Ascending aorta (tissue), 2 donors: ENCODE data around the gene RPS26. TPM values are rescaled to one million over a fixed set of nuclear protein-coding genes. Genes with fewer than 3 reads are reported as not detected.

Source experiments
- DNase-seq, 2 donors: peaks; one replicate each; pipeline ENCODE4 v3.0.0-alpha.2; 2019; ENCODE audit warnings: low spot score in 2 of 2
- H3K27ac ChIP-seq, 2 donors: fragments of 200-600 bp; sonication (generic); one replicate each; pipeline ENCODE4 v1.5.1; 2016 to 2017; ENCODE audit warnings: mild to moderate bottlenecking in 1 of 2
- H3K27me3 ChIP-seq: fragments of 200-600 bp; sonication (generic); one replicate; pipeline ENCODE4 v1.5.1; 2017
- H3K36me3 ChIP-seq, 2 donors: fragments of 200-600 bp; sonication (generic); one replicate each; pipeline ENCODE4 v1.5.1; 2016
- H3K4me1 ChIP-seq, 2 donors: fragments of 200-600 bp; sonication (generic); one replicate each; pipeline ENCODE4 v1.5.1; 2016 to 2017; ENCODE audit warnings: mild to moderate bottlenecking in 1 of 2
- H3K4me3 ChIP-seq, 2 donors: fragments of 200-600 bp; sonication (generic); one replicate each; pipeline ENCODE4 v1.5.1; 2016 to 2017; ENCODE audit warnings: mild to moderate bottlenecking in 1 of 2
- H3K9me3 ChIP-seq, 2 donors: fragments of 200-600 bp; sonication (generic); one replicate each; pipeline ENCODE4 v1.5.1; 2016
- intact Hi-C: fragments of 100-400 bp; cut with DNase I; formaldehyde crosslinking; loops from one replicate; pipeline ENCODE4 v1.15.1; 2023
- total RNA-seq: library from RNA; depleted of rRNA; stranded (reverse); fragments of >200 nt; gene quantifications from one replicate; pipeline ENCODE4 v1.1.0, GENCODE V29; 2016
- TF ChIP-seq, protein P1 (sequence below), 3 experiments: fragments of 200-600 bp in 2 of 3; fragments of 450-650 bp in 1 of 3; sonication (generic) in 2 of 3; IDR thresholded peaks; one replicate each; pipeline ENCODE4 v1.5.1; 2016 to 2019; ENCODE audit warnings: antibody characterized with exemption in 3 of 3, mild to moderate bottlenecking in 1 of 3, moderate library complexity in 1 of 3

Gene RPS26
- total RNA-seq, 1 donor from 2014 or later: 877 TPM

GRCh38 chr12:56017181-56017580, 24.5 kb upstream of the RPS26 start:
- Histone ChIP-seq H3K9me3 (no peaks in the 10 kb centered on the region), H3K27me3 (no peaks in the 10 kb centered on the region), H3K4me1 (peaks cover 12 to 14% of the 10 kb centered on the region in 2 donors), H3K27ac (no peak overlapping the region), H3K4me3 (no peak overlapping the region), H3K36me3 (peaks cover 0 to 17% of the 10 kb centered on the region in 2 donors)
- DNase-seq: no peak
- TF ChIP-seq, protein P1, sequence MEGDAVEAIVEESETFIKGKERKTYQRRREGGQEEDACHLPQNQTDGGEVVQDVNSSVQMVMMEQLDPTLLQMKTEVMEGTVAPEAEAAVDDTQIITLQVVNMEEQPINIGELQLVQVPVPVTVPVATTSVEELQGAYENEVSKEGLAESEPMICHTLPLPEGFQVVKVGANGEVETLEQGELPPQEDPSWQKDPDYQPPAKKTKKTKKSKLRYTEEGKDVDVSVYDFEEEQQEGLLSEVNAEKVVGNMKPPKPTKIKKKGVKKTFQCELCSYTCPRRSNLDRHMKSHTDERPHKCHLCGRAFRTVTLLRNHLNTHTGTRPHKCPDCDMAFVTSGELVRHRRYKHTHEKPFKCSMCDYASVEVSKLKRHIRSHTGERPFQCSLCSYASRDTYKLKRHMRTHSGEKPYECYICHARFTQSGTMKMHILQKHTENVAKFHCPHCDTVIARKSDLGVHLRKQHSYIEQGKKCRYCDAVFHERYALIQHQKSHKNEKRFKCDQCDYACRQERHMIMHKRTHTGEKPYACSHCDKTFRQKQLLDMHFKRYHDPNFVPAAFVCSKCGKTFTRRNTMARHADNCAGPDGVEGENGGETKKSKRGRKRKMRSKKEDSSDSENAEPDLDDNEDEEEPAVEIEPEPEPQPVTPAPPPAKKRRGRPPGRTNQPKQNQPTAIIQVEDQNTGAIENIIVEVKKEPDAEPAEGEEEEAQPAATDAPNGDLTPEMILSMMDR (IDR thresholded peaks at IDR 0.05): no peak
- intact Hi-C loops: no loop called here

DNA sequence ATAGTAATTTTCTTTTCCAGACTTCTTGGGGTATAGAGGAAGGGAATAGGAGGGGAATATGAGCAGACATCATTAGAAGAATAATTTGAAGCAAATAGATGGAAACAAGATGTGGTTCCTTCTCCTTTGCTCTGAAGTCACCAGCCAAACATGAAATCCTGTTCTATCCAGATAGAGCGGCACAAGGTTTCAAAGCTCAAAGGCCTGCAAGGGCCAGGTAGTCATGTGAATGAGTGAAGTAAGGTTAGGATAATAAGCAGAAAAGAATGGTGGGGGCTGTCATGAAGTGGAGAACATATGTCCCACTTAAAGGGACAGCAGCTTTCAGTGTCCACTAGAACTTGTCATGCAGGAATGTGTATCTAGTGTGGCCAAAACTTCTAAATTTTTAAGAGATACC, 23.4 kb upstream of the RPS26 start:
- TF ChIP-seq, protein P1 (IDR thresholded peaks at IDR 0.05): no peak
- intact Hi-C loops: no loop called here

GRCh38 chr12:56020423-56021184, 21.1 kb upstream of the RPS26 start, which contains the start of gene IKZF4:
TSS of gene IKZF4 (plus strand) at chr12:56021043. CDS start at chr12:56021494, 451 bp downstream.
- Histone ChIP-seq H3K4me3 (peak within 1 kb of the TSS; percentile 34 to 58), H3K9me3 (no peaks in the 10 kb centered on the region), H3K36me3 (peaks cover 0 to 23% of the 10 kb centered on the region in 2 donors), H3K27me3 (no peaks in the 10 kb centered on the region), H3K4me1 (peaks cover 12 to 14% of the 10 kb centered on the region in 2 donors), H3K27ac (peak within 1 kb of the TSS; percentile 67 to 72)
- intact Hi-C loops: no loop called here
- TF ChIP-seq, protein P1 (IDR thresholded peaks at IDR 0.05): no peak
- no peak for DNase-seq

More for the DNA sequence above, 23.4 kb upstream of the RPS26 start:
- Histone ChIP-seq H3K9me3 (no peaks in the 10 kb centered on the region), H3K27me3 (no peaks in the 10 kb centered on the region), H3K27ac (no peak overlapping the region), H3K36me3 (peaks cover 0 to 14% of the 10 kb centered on the region in 2 donors), H3K4me1 (peaks cover 12 to 14% of the 10 kb centered on the region in 2 donors), H3K4me3 (no peak overlapping the region)
- DNase-seq: no peak

- H3K9me3 ChIP-seq: no peaks in the 10 kb centered on the region
- intact Hi-C loops: no loop called here
- H3K27me3 ChIP-seq: no peaks in the 10 kb centered on the region
- peaks cover 0 to 28% of the 10 kb centered on the region in 2 donors for H3K36me3 ChIP-seq
- peak overlapping the region in 1 of 2 donors; percentile 58 for H3K4me3 ChIP-seq
- no peak for DNase-seq
- H3K27ac ChIP-seq: peak overlapping the region; percentile 67 to 72
- TF ChIP-seq, protein P1 (IDR thresholded peaks at IDR 0.05): no peak
- peaks cover 12 to 14% of the 10 kb centered on the region in 2 donors for H3K4me1 ChIP-seq
Measured at GRCh38 chr12:56021889-56022497, 19.7 kb upstream of the RPS26 start.

DNA sequence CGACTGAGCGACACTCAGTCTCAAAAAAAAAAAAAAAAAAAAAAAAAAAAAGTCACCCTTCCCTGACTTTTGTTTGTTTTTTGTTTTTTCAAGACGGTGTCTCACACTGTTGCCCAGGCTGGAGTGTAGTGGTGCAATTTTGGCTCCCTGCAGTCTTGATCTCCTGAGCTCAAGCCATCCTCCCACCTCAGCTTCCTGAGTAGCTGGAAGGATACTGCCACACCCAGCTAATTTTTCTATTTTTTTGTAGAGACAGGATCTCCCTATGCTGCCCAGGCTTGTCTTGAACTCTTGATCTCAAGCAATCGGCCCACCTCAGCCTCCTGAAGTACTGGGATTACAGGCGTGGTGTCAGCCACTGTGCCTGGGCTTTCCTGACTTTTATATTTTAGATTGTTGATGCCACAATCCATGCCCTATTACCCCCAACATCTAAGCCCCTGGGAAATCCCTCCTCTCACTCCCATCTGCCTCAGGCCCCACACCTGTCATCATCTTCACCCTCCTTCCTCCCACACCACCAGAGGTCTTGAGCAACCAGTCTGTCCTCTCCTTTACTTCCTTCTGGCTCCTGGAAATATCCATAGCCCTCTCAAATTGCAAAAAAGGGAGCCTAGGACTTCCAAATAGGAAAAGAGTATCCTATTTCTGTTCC, 13.1 kb upstream of the RPS26 start:
- no peak for DNase-seq
- TF ChIP-seq, protein P1 (IDR thresholded peaks at IDR 0.05): no peak
- intact Hi-C loops: loop anchor here (1.0 kb wide), 1 partner anchor 32 kb away; no protein-coding TSS in a partner anchor
- peaks cover 22 to 47% of the 10 kb centered on the region in 2 donors for H3K36me3 ChIP-seq
- H3K4me3 ChIP-seq: no peak overlapping the region
- H3K27ac ChIP-seq: no peak overlapping the region
- no peaks in the 10 kb centered on the region for H3K9me3 ChIP-seq
- no peaks in the 10 kb centered on the region for H3K27me3 ChIP-seq
- no peaks in the 10 kb centered on the region for H3K4me1 ChIP-seq
